ENCODE results near the gene EFS.

- TF ChIP-seq CTCF (tag by site-specific recombination; IDR thresholded peaks at IDR 0.05), result no peak
- TF ChIP-seq ZNF692 (tag by site-specific recombination; IDR thresholded peaks at IDR 0.05), result no peak
- no peak for TF ChIP-seq ZSCAN30 (tag by site-specific recombination; IDR thresholded peaks at IDR 0.05)
- no peak for TF ChIP-seq ZNF426 (tag by site-specific recombination; IDR thresholded peaks at IDR 0.05)
- TF ChIP-seq, protein P1, sequence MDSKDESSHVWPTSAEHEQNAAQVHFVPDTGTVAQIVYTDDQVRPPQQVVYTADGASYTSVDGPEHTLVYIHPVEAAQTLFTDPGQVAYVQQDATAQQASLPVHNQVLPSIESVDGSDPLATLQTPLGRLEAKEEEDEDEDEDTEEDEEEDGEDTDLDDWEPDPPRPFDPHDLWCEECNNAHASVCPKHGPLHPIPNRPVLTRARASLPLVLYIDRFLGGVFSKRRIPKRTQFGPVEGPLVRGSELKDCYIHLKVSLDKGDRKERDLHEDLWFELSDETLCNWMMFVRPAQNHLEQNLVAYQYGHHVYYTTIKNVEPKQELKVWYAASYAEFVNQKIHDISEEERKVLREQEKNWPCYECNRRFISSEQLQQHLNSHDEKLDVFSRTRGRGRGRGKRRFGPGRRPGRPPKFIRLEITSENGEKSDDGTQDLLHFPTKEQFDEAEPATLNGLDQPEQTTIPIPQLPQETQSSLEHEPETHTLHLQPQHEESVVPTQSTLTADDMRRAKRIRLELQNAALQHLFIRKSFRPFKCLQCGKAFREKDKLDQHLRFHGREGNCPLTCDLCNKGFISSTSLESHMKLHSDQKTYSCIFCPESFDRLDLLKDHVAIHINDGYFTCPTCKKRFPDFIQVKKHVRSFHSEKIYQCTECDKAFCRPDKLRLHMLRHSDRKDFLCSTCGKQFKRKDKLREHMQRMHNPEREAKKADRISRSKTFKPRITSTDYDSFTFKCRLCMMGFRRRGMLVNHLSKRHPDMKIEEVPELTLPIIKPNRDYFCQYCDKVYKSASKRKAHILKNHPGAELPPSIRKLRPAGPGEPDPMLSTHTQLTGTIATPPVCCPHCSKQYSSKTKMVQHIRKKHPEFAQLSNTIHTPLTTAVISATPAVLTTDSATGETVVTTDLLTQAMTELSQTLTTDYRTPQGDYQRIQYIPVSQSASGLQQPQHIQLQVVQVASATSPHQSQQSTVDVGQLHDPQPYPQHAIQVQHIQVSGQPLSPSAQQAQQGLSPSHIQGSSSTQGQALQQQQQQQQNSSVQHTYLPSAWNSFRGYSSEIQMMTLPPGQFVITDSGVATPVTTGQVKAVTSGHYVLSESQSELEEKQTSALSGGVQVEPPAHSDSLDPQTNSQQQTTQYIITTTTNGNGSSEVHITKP (tag by site-specific recombination; IDR thresholded peaks at IDR 0.05), result no peak
- TF ChIP-seq SALL2 (tag by site-specific recombination; IDR thresholded peaks at IDR 0.05; ENCODE audit: borderline replicate concordance), result no peak
- TF ChIP-seq, protein P2, sequence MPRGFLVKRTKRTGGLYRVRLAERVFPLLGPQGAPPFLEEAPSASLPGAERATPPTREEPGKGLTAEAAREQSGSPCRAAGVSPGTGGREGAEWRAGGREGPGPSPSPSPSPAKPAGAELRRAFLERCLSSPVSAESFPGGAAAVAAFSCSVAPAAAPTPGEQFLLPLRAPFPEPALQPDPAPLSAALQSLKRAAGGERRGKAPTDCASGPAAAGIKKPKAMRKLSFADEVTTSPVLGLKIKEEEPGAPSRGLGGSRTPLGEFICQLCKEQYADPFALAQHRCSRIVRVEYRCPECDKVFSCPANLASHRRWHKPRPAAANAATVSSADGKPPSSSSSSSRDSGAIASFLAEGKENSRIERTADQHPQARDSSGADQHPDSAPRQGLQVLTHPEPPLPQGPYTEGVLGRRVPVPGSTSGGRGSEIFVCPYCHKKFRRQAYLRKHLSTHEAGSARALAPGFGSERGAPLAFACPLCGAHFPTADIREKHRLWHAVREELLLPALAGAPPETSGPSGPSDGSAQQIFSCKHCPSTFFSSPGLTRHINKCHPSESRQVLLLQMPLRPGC (tag by site-specific recombination; IDR thresholded peaks at IDR 0.05), result no peak
- no peak for TF ChIP-seq ZNF211 (tag by site-specific recombination; IDR thresholded peaks at IDR 0.05; ENCODE audit: low read depth)
- TF ChIP-seq, protein P3, sequence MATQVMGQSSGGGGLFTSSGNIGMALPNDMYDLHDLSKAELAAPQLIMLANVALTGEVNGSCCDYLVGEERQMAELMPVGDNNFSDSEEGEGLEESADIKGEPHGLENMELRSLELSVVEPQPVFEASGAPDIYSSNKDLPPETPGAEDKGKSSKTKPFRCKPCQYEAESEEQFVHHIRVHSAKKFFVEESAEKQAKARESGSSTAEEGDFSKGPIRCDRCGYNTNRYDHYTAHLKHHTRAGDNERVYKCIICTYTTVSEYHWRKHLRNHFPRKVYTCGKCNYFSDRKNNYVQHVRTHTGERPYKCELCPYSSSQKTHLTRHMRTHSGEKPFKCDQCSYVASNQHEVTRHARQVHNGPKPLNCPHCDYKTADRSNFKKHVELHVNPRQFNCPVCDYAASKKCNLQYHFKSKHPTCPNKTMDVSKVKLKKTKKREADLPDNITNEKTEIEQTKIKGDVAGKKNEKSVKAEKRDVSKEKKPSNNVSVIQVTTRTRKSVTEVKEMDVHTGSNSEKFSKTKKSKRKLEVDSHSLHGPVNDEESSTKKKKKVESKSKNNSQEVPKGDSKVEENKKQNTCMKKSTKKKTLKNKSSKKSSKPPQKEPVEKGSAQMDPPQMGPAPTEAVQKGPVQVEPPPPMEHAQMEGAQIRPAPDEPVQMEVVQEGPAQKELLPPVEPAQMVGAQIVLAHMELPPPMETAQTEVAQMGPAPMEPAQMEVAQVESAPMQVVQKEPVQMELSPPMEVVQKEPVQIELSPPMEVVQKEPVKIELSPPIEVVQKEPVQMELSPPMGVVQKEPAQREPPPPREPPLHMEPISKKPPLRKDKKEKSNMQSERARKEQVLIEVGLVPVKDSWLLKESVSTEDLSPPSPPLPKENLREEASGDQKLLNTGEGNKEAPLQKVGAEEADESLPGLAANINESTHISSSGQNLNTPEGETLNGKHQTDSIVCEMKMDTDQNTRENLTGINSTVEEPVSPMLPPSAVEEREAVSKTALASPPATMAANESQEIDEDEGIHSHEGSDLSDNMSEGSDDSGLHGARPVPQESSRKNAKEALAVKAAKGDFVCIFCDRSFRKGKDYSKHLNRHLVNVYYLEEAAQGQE (tag by site-specific recombination; IDR thresholded peaks at IDR 0.05), result no peak
- no peak for TF ChIP-seq PRDM1 (tag by site-specific recombination; IDR thresholded peaks at IDR 0.05)
- TF ChIP-seq TCF7L2 (IDR thresholded peaks at IDR 0.05; ENCODE audit: borderline replicate concordance, low read depth, low read length), result no peak
Measured at GRCh38 chr14:23408307-23408630, 43.3 kb upstream of the EFS start.
